GM19328 (cell line): Measurements from ENCODE around the gene TOMM34.

ENCODE experiments used
- ATAC-seq: cut with Tn5 transposase; IDR thresholded peaks from one replicate; pipeline ENCODE4 v1.9.1; 2021; ENCODE audit warnings: mild to moderate bottlenecking, moderate library complexity; ENCODE audit not compliant: unreplicated experiment

Gene TOMM34

GRCh38 chr20:44963325-44964215, 3.4 kb upstream of the TOMM34 start:
- no peak for ATAC-seq

- no peak for ATAC-seq
These were observed 2.3 kb upstream of the TOMM34 start for GRCh38 chr20:44962483-44962882.

GRCh38 chr20:44961870-44962267, 1.7 kb upstream of the TOMM34 start:
- no peak for ATAC-seq

GRCh38 chr20:44961011-44961869, 1.0 kb upstream of the TOMM34 start:
- ATAC-seq, result no peak

GRCh38 chr20:44959638-44960102, 527 bp downstream of the TOMM34 start:
- no peak for ATAC-seq

- no peak for ATAC-seq
These were observed 1.0 kb downstream of the TOMM34 start for GRCh38 chr20:44959082-44959637.

- ATAC-seq, result no peak
These were observed 1.9 kb downstream of the TOMM34 start for GRCh38 chr20:44958276-44958675.

- ATAC-seq, result no peak
These were observed 3.8 kb downstream of the TOMM34 start for GRCh38 chr20:44956410-44956809.

- ATAC-seq, result no peak
These were observed 4.9 kb downstream of the TOMM34 start for GRCh38 chr20:44955270-44955669.

- no peak for ATAC-seq
These were observed 6.0 kb downstream of the TOMM34 start for GRCh38 chr20:44954211-44954610.

- no peak for ATAC-seq
These were observed 7.5 kb downstream of the TOMM34 start for GRCh38 chr20:44952731-44953130.

- ATAC-seq, result no peak
These were observed 9.8 kb downstream of the TOMM34 start for GRCh38 chr20:44950368-44950767.

- no peak for ATAC-seq
These were observed 11.7 kb downstream of the TOMM34 start for GRCh38 chr20:44948513-44948912.

GRCh38 chr20:44948107-44948506, 12.1 kb downstream of the TOMM34 start:
- no peak for ATAC-seq

GRCh38 chr20:44946271-44946852, 13.8 kb downstream of the TOMM34 start:
- no peak for ATAC-seq

- no peak for ATAC-seq
These were observed 14.9 kb downstream of the TOMM34 start for GRCh38 chr20:44945261-44945660.

- ATAC-seq, result no peak
These were observed 16.4 kb downstream of the TOMM34 start for GRCh38 chr20:44943828-44944227.

- no peak for ATAC-seq
These were observed 17.8 kb downstream of the TOMM34 start for GRCh38 chr20:44942264-44942973.

- ATAC-seq, result no peak
These were observed 19.0 kb downstream of the TOMM34 start for GRCh38 chr20:44941120-44941691.

GRCh38 chr20:44938637-44939036, 21.6 kb downstream of the TOMM34 start:
- no peak for ATAC-seq
